ENCODE measurements around the gene KRT78.
"Not testable (repeated sequence)": the region's sequence is repeated elsewhere in the genome, so short reads cannot be mapped to it uniquely, and the experiment has no call there.

The KRT78 gene, protein sequence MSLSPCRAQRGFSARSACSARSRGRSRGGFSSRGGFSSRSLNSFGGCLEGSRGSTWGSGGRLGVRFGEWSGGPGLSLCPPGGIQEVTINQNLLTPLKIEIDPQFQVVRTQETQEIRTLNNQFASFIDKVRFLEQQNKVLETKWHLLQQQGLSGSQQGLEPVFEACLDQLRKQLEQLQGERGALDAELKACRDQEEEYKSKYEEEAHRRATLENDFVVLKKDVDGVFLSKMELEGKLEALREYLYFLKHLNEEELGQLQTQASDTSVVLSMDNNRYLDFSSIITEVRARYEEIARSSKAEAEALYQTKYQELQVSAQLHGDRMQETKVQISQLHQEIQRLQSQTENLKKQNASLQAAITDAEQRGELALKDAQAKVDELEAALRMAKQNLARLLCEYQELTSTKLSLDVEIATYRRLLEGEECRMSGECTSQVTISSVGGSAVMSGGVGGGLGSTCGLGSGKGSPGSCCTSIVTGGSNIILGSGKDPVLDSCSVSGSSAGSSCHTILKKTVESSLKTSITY

DNA sequence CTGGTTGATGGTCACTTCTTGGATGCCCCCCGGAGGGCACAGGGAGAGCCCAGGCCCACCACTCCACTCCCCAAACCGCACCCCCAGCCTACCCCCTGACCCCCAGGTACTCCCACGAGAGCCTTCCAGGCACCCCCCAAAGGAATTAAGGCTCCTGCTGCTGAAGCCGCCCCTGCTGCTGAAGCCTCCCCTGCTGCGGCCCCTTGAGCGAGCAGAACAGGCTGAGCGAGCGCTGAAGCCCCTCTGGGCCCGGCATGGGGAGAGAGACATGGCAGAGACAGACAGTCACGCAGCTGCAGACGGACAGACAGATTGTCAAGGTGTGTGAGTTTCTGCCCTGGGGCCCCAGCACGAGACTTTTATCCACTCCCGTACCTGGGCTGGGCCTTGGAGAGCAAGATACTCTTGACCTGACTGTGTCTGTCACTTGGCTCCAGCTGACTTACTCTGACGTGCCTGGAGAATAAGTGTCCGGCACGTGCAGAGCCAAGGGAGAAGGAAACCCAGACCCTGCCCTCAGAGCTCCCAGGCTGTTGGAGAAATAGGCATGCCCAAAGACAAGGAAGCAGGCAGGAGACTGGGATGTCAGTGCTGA is at the start of gene KRT78:
Gene KRT78 (minus strand): TSS at position 334 of the 595 bp plus-strand sequence. CDS start 64 bp downstream, at position 270.
- DNase-seq (ENCODE audit: low read depth): no peak

DNA sequence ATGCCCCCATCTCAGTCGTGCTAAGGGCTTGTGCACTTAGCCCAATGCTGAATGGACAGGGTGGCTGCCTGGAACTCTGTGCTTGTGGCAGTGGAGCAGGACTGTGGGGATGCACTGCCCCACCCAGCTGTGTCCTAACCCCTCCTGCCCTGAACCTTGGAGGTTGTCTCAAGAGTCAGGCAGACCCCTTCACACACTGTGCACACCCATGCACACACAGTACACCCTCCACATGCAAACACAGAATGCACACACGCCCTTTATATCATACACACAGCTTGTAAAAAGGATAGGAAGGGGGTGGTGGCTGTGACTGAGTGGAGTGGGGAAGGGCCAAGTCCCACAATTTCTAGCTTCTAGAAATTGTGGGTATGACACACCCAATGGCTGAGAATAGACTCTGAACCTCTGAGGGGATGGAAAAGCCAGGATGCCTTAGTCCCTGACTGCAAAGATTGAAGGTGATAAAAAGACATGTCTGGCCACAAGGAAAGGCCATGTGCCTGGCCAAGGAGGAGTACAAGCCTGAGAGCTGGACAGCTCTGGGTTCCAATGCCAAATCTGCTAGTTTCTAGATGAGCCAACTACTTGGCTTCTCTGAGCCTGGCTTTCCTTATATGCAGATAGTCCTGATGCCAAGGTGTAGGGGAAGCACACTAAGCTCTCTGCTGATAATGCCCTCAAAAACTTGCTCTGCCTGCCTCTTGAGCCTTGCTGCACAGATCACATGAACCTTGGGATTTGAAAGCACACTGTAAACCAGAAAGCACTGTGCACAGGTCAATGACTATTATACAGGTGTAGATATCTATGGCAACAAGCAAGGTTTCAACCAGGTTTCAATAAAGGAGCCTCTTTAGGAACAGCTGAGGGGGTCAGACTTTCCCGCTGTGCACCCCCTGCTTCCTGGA is 47.7 kb upstream of the KRT78 start:
- DNase-seq (ENCODE audit: low read depth): no peak

DNA sequence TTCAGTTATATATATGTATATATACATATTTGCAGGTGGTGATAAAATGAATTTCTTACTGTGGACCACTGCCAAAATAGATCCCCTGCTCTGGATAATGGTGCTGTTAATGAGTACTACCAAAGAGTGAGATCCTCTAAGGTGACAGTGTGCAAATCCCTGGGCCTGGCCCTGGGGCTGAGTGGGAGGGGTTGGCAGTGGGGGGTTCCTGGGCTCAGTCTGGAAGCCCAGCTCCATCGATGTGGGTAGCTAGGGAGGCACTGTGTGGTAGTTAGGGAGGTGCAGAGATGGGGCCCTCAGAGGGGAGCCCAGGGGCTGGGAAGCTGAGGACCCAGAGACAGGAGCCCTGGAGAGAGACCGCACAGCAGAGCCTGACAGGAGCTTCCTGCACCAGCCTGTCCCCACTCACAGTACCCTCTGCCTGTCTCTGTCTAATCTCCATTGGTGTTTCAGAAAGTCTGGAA is 47.0 kb upstream of the KRT78 start:
- no peak for DNase-seq (ENCODE audit: low read depth)

DNA sequence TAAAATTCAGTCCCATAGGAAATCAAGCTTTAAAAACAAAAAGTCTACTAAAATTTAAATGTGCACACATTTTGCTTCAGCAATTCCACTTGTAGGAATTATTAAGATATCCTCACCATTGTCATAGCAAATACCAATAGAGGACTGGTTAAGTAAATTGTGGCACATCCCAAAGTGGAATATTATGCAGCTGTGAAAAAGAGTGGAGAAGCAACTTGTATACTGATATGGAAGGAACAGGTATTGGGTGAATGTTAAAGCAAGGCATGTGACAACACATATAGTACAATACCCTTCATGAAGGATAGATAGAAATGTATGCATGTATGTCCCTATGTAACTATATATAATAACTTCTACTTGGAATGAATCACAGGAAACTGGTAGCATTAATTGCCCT is 44.2 kb upstream of the KRT78 start:
- no peak for DNase-seq (ENCODE audit: low read depth)

DNA sequence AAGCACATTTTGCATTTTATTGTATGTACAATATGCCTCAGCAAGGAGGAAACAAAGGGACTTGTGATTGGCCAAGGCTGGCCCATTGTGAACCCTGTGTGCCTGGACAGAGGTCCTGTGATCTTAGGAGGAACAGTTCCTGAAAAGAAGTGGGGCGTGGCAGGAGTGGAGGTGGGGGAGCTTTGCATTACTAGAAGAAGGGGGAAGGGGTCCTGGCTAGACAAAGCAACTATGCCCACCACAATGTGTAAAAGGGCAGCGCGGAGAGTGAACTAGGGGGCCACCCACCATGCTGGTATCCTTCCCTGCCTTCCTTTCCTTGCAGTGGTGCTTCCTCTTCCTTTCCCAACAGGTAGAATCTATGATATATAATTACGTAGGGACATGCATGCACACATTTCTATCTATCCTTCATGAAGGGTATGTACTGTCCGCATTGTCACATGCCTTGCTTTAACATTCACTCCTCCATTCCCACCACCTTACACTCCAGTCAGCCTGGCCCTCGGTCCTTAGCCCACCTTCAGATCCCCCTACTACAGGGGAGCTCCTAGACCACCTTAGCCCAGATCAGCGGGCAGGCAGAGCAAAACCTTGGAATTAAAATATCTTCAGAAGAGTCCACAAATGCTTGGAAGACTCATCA is 43.5 kb upstream of the KRT78 start:
- no peak for DNase-seq (ENCODE audit: low read depth)

DNA sequence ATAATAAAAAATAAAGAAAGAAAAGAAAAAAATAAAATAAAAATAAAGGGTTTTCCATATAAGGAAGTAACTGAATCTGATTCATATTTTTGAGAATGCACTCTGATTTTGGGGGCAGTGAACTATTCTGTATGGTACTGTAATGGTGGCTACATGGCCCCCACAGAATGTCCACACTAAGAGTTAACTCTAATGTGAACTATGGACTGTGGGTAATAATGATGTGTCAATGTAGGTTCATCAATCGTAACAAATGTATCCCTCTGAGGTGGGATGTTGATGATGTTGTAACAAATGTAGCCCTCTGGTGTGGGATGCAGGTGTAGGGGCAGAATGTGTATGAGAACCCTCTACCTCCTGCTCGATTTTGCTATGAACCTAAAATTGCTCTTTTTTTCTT is 42.2 kb upstream of the KRT78 start:
- no peak for DNase-seq (ENCODE audit: low read depth)

DNA sequence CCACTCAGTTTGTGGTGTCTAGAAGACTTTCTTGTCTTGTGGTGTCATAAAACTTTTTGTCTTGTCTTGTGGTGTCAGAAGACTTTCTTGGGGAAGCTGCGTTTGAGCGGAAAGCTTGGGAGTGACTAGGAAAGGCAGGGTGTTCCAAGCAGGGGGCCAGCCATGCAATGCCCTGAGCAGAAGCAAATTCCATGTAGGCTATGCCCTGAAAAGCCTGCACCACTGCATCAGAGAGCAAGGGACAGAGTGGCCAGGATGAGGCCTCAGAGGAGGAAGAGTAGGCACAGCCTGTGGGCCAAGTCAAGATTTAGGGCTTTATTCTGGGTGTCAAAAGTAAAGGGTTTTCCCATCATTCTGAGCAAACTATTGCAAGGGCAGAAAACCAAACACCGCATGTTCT is 41.6 kb upstream of the KRT78 start:
- DNase-seq (ENCODE audit: low read depth): no peak

DNA sequence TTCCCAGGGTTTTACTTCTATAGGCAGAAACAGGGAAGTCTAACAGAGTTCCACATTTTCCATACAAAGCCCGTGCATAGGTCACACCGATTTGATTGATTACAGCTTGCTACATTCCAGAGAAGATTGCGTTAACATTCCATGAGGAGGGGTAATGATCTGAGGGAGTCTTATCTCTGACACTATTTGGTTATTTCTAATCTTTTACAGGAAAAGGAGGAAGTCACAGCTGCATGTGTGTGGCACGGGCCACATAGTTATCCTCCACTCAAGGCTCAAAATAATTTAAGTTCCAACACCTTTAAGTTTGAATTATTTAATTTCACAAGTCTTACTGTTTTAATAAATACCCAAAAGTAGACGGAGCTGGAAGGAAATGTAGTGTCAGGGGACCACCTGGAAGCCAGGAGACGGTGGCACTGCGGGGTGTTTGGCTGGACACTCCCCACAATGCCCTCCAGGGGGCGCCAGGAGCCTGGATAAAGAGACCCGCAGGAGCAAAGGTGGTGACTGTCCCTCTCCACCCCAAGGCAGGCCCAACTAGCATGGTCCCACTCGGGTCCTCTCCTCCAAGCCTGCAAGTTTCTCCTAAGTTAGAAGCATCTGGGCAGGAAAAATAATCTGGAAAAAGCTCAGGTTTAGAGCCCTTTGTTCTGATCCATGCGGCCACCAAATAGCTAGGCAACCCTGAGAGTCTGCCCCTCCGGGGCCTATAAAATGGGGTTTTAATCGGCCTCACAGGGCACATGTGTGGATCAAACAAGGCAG is 35.9 kb upstream of the KRT78 start:
- peak; percentile 82 for DNase-seq (ENCODE audit: low read depth)

DNA sequence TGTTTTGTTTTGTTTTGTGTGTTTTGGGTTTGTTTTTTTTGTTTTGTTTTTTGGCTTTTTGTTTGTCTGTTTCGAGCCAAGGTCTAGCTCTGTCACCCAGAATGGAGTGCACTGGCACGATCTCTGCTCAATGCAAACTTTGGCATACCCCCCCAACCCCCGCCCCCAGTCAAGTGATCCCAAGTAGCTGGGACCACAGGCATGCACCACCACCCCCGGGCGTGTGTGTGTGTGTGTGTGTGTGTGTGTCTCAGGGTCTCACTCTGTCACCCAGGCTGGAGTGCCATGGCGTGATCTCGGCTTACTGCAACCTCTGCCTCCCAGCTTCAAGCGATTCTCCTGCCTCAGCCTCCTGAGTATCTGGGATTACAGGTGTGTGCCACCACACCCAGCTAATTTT is 31.7 kb upstream of the KRT78 start:
- DNase-seq (ENCODE audit: low read depth): not testable (repeated sequence)

DNA sequence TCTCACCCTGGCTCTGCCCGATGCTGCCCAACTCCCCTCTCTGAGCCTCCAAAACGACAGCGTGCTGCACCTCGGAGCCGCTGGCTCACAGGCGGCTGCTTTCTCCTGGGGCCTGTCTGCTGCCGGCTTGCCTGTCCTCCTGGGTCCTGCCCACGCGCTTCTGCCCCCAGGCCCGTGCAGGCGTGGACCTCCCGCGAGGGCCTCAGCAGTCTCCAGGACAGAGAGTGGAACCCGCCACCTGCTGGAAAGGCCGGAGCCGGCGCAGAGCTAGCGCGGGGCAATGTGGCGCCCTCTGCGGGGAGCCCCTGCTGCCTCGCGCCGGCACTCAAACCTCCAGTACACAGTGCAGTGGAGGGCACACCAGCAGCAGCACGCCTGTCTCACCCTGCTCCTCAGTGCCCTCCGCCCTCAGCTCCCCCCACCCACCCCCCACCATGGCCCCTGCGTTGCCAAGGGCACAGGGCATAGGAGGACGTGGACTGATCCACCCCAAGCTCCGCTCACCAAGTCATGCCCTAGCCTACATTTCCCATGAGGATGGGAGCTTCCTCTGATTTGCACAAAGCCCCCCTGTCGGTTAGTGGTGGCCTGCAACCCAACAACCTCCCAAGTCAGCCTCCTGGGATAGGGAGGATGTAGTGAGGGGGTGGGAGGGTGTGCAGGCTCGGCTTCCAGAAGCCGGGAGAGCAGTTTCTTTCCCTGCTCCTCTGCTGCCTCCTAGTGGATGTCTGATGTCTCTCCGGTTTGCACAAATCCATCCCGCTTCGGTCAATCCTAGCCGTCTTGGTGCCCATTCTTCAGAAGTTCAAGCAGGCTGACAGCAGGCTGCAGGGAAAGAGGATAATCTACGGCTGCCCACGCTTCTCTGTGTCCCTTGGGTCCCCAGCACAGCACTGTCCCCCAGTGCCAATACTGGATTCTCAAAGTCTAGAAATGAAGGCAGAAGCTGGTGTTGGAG is 30.9 kb upstream of the KRT78 start:
- peak; percentile 60 for DNase-seq (ENCODE audit: low read depth)

DNA sequence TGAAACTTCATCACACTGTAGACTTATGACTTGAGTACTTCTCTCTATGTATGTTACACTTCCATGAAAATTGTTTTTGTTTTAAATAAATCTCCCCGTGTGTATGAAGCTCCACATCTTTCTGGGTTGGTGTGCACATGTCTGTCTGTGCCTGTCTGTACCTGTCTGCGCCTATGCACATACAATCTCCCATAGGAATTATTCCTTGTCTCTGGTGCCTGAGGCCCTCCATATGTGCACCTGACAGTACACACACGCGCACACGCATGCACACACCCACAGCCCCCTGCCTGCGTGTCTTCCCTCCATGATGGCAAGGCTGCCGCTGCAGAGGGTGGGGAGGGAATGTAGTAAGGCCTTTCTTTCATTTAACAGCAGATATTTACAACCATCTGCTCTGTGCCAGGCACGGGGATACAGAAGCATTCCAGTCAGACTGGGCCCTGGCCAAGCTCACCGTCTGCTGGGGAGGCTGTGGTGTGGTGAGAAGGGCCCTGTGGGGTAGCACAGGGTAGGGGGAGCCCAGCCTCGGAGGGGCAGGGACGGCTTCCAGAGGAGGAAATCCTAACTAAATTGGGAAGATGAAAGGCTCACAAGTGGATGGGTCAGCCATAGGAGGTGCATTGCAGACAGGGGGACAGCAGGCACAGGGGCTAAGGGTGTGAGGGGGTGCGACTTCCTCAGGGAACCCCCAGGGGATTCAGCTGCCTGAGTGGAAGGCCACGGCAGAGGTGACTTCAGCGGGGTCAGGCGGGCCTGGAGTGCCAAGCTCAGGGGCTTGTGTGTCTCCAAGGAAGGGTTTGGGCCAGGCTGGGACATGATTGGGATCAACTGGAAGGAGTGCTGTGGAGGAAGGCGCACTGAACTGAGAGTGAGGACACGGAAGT is 30.0 kb upstream of the KRT78 start:
- DNase-seq (ENCODE audit: low read depth): no peak

DNA sequence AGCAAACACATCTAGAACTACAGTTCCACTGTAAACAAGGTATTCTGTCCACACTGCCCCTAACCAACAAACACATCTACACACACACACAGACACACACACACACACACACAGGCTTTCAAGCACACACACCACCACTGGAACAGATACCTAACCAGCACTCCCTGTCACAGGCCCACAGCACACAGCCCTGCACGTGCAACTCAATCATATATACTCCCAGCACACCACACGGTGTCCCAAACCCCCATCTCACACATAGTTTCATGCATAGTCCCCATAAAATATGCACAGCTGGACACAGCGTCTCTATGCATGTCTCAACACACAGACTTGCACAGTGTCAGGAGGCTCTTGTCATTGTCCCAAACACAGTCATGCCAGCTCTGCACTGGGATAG is 28.4 kb upstream of the KRT78 start:
- DNase-seq (ENCODE audit: low read depth): no peak

DNA sequence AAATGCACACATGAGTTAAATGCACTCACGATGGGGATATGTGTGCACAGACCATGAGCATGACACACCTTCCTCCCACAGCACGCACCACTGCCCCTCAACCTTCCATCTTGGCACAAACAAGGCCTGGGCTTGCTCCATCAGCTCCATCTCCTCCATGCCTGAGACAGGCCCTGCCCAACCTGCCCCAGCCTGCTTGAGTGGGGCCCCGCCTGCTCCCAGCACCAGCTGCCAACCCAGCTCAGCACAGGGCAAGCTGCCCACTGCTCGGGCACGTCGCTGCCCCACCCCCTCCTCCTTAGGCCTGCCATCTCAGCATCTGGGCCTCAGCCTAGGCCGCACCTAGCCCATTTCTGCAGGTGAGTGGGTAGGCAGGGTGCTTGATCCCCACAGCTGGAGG is 27.6 kb upstream of the KRT78 start:
- no peak for DNase-seq (ENCODE audit: low read depth)

DNA sequence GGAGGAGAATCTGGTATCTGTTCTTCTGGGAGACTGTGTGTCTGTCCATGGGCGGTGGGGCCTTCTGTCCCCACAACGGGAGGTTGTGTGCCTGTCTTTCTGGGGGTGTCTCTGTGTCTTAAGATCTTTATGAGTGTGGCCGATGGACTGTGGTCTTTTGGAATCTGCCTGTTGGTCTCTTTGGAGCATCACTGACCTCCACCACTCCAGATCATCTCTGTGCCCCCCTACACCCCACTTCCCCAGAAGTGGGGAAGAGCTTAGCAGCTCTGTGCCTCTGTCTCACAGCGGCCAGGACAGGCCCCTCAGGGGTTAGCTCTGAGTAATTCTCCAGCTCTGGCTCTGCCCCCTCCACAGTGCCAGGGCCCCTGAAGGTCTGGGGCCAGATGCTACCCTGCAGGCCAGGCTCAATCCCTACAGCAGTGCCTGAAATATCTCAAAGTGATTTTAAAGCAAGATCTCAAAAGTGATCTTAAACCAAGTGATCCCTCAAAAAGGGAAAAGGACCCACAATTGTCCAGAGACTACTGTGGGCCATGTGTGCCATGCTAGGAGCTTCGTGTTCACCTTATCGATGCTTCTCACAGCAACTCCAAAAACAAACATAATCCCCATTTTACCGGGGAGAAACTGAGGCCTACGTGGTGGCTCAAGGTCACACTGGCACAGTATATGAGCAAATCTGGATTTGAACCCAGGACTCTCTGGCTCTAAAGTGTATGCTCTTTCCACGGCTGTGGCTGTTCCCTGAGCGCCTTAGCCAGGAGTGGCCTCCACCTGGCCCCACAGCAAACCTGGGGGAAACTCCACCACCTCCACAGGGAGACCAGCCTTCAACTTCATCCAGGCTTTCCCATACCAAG is 26.0 kb upstream of the KRT78 start:
- DNase-seq (ENCODE audit: low read depth): no peak

DNA sequence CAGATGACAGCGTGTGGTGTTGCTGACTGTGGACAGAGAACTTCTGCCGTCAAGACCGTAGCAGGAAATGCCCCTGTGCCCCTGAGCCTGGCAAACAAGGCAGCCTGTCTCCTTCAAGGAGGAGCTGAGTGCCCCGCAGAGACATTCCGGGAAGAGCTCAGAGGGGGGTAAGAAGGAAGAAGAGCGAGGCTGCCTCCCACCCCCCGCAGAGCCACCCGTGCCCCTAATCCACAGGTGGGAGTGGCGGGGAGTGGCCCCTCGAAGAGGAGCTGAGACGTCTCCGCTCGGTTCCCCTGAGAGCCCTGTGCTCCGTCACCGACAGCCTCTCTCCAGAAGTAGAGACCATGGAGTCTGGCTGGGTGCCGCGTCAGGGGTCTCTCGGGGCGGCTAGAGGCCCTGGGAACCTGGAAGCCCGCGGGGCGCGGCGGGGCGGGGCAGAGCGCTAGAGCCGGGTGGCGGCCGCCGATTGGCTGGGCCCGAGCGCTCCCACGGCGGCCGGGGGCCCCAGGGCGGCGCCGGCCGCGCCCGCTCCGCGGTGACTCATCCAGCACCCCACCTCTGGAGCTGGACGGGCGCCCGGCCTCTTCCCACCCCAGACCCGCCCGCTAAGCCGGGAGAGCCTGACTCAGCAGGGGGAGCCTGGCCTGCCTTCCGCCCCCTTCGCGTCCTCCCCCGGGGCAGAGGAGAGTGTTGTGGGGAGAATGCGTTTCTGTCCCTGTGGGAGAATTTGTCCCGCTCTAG is 25.2 kb upstream of the KRT78 start:
- DNase-seq (ENCODE audit: low read depth): peak; percentile 46

DNA sequence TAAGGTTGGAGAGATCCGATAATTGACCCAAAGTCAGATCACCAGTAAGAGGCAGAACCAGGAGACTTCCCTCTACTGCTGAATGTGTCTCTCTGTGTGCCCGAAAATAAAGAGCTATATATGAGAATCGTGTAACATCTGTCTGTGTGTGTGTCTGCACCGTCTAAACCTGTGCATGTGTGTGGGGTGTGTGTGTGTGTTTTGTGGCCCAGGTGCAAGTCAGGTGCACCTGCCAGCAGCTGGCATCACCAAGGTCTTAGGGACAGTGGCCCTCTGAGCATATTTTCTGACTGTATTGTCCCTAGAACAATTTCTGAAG is 24.7 kb upstream of the KRT78 start:
- DNase-seq (ENCODE audit: low read depth): no peak

DNA sequence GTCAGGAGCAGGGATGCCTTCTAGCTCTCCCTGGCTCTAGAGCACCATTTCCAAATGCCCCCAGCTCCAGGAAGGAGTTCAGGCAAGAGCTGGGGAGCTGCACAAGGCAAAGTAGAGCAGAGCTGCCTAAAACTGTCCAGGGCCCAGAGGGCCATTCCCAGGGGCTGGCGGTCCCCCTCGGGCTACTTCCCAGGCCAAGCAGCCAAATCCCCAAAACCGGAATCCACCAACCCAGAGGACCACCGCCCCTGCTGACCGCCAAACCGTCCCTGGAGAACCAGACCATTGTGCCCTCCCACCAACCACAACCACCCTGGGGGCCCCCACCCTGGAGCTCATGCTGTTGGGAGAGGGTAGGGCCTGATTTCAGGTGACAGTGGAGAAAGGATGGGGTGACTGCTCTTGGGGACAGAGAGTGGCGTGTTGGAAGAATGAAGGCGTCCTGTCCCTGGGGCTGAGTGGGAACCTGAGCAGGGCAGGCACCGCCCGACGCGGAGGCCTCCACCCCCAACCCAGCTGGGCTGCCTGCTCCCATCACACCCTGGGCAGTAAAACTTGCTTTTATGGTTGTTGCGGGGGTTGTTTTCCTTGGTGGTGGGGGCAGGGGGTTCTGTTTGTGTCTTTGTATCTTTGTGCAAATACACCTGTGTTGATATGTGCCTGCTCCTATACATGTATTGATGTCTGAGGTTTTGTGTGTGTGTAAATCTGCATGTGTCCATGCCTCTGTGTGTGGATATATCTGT is 24.0 kb upstream of the KRT78 start:
- no peak for DNase-seq (ENCODE audit: low read depth)

All from activated T-cell treated with anti-CD3 and anti-CD28 coated beads for 1 hour (primary cell).